Measurements from ENCODE around the gene CCDC120. TPM values are rescaled to one million over a fixed set of nuclear protein-coding genes. Genes with fewer than 3 reads are reported as not detected.

CCDC120 gene
- total RNA-seq, 1 experiment from 2014 or later, result 14.5 TPM

DNA sequence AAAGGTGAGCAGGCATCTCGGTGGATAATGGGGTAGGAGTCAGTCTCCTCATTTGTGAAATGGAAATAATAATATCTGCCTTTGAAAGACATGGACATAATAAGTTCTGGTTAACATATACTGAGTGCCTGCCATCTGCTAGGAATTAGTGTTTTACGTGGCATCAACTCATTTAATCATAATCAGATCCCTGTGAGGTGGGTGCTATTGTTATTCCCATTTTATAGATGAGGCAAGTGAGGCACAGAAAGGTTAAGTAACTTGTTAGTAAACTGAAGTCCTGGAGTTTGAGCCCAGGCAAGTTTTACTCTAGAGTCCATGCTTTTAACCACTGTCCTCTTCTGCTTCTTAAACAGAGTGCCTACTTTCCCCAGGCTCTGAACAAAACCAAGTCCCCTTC, 7.5 kb downstream of the CCDC120 start:
- H3K9ac ChIP-seq (ENCODE audit: extremely low read depth, insufficient read length, low read length), result no peak overlapping the region
- WGBS (ENCODE audit: extremely low coverage, insufficient read length, low lambda C conversion rate), result no CpG with 5 or more reads among the region's 2 CpGs
- H4K5ac ChIP-seq (ENCODE audit: insufficient read length, low read depth, low read length), result no peak overlapping the region
- no peak overlapping the region for H3T11ph ChIP-seq (ENCODE audit: low read length)
- H3K23me2 ChIP-seq (ENCODE audit: insufficient read length, low read depth, low read length, poor library complexity, severe bottlenecking), result no peaks in the 10 kb centered on the region
- no peaks in the 10 kb centered on the region for H3K79me1 ChIP-seq (ENCODE audit: insufficient read depth, low read depth, low read length, poor library complexity, severe bottlenecking)
- H3K79me2 ChIP-seq (ENCODE audit: insufficient read depth, low read length), result peaks cover 1% of the 10 kb centered on the region; the same call in 1 of the 2 replicates
- Mint-ChIP-seq H3K27ac (no peak overlapping the region), H3K9me3 (peaks cover 71 to 79% of the 10 kb centered on the region in 2 experiments), H3K4me1 (no peaks in the 10 kb centered on the region), H3K27me3 (ENCODE audit: low read depth) (peaks cover 3% of the 10 kb centered on the region), H3K4me3 (no peak overlapping the region), H3K36me3 (ENCODE audit: insufficient read depth in 1 of 3, low read depth in 3 of 3) (peaks cover 10 to 63% (median 36%) of the 10 kb centered on the region in 3 experiments)
- no peak overlapping the region for H2BK120ac ChIP-seq (ENCODE audit: low read depth, low read length, poor library complexity, severe bottlenecking)
- no peak overlapping the region for H3K4me2 ChIP-seq (ENCODE audit: insufficient read depth, insufficient read length, low read length)
- no peak overlapping the region for H2AK5ac ChIP-seq (ENCODE audit: insufficient read length, low read length)
- no peaks in the 10 kb centered on the region for H4K20me1 ChIP-seq (ENCODE audit: control insufficient read depth, insufficient read depth, insufficient read length)
- H3K4ac ChIP-seq (ENCODE audit: low read depth, low read length), result no peak overlapping the region
- H3K23ac ChIP-seq (ENCODE audit: insufficient read length, low read depth, low read length), result no peak overlapping the region
- no peak overlapping the region for H2AFZ ChIP-seq (ENCODE audit: low read length)
- TF ChIP-seq CTCF (conservative IDR thresholded peaks at IDR 0.05), result no peak
- no peak overlapping the region for H2BK12ac ChIP-seq (ENCODE audit: insufficient read length, low read depth, low read length)
- H2BK15ac ChIP-seq (ENCODE audit: low read depth, low read length), result no peak overlapping the region
- H3K14ac ChIP-seq (ENCODE audit: insufficient read depth, low read length), result no peak overlapping the region
- no peak for DNase-seq
- no peak overlapping the region for H3K56ac ChIP-seq (ENCODE audit: insufficient read length, low read depth, low read length)
- no peak overlapping the region for H3K18ac ChIP-seq (ENCODE audit: insufficient read length, low read depth, low read length)
- H4K8ac ChIP-seq (replicated peaks; ENCODE audit: insufficient read length, low read depth, low read length), result no peak overlapping the region
- no peak overlapping the region for H2BK5ac ChIP-seq (ENCODE audit: insufficient read length, low read length)
- no peaks in the 10 kb centered on the region for H3K27me3 ChIP-seq (ENCODE audit: insufficient read depth, low read length)
- H3K4me1 ChIP-seq (ENCODE audit: insufficient read depth, low read length), result no peaks in the 10 kb centered on the region
- no peak overlapping the region for H4K91ac ChIP-seq (ENCODE audit: insufficient read length, low read depth, low read length)
- H3K9me3 ChIP-seq (ENCODE audit: control insufficient read depth, low read depth, low read length), result no peaks in the 10 kb centered on the region
- no peak overlapping the region for H3K27ac ChIP-seq (ENCODE audit: insufficient read length, low read depth, low read length)
- H2BK20ac ChIP-seq (ENCODE audit: low read depth, low read length, poor library complexity, severe bottlenecking), result no peak overlapping the region

Measured in H9 (cell line).